ENCODE results near the gene HUWE1.

Gene HUWE1

GRCh38 chrX:53606456-53606855 lies 80.1 kb downstream of the HUWE1 start:
- ATAC-seq: no peak
- TF ChIP-seq TOX (CRISPR knock-in tag; IDR thresholded peaks at IDR 0.05; ENCODE audit: borderline replicate concordance) (no peak), ISL1 (CRISPR knock-in tag; IDR thresholded peaks at IDR 0.05) (no peak), TSHZ2 (CRISPR knock-in tag; IDR thresholded peaks at IDR 0.05) (no peak), GLIS3 (CRISPR knock-in tag; IDR thresholded peaks at IDR 0.05) (no peak), POU6F1 (CRISPR knock-in tag; IDR thresholded peaks at IDR 0.05; ENCODE audit: borderline replicate concordance, low read depth) (no peak), OSR1 (CRISPR knock-in tag; IDR thresholded peaks at IDR 0.05) (no peak), ESRRG (CRISPR knock-in tag; IDR thresholded peaks at IDR 0.05) (no peak), ZFP3 (CRISPR knock-in tag; IDR thresholded peaks at IDR 0.05) (no peak), PATZ1 (CRISPR knock-in tag; IDR thresholded peaks at IDR 0.05; ENCODE audit: borderline replicate concordance) (no peak), ZNF565 (CRISPR knock-in tag; conservative IDR thresholded peaks at IDR 0.05; ENCODE audit: low read depth) (no peak), CSRNP3 (CRISPR knock-in tag; IDR thresholded peaks at IDR 0.05) (no peak)

GRCh38 chrX:53605004-53605403 lies 81.5 kb downstream of the HUWE1 start:
- no peak for ATAC-seq
- TF ChIP-seq ARNTL (CRISPR knock-in tag; IDR thresholded peaks at IDR 0.05; ENCODE audit: borderline replicate concordance, low read depth): no peak
- TF ChIP-seq RARB (CRISPR knock-in tag; IDR thresholded peaks at IDR 0.05): no peak
- no peak for TF ChIP-seq ZFP30 (CRISPR knock-in tag; IDR thresholded peaks at IDR 0.05)
- TF ChIP-seq POU6F1 (CRISPR knock-in tag; IDR thresholded peaks at IDR 0.05; ENCODE audit: borderline replicate concordance, low read depth): no peak

- TF ChIP-seq ISL1 (CRISPR knock-in tag; IDR thresholded peaks at IDR 0.05): no peak
- no peak for TF ChIP-seq CREB5 (CRISPR knock-in tag; IDR thresholded peaks at IDR 0.05; ENCODE audit: low read depth)
- TF ChIP-seq CSRNP3 (CRISPR knock-in tag; IDR thresholded peaks at IDR 0.05): no peak
- ATAC-seq: no peak
These were observed 86.6 kb downstream of the HUWE1 start for GRCh38 chrX:53599781-53600396.
